ENCODE data around the gene PARP12. TPM values are rescaled to one million over a fixed set of nuclear protein-coding genes. Genes with fewer than 3 reads are reported as not detected.

PARP12 gene
- total RNA-seq, 3 donors from 2014 or later (not counting 1 experiment from before 2014, with no cell fraction given) = 116 to 151 (median 130) TPM

DNA sequence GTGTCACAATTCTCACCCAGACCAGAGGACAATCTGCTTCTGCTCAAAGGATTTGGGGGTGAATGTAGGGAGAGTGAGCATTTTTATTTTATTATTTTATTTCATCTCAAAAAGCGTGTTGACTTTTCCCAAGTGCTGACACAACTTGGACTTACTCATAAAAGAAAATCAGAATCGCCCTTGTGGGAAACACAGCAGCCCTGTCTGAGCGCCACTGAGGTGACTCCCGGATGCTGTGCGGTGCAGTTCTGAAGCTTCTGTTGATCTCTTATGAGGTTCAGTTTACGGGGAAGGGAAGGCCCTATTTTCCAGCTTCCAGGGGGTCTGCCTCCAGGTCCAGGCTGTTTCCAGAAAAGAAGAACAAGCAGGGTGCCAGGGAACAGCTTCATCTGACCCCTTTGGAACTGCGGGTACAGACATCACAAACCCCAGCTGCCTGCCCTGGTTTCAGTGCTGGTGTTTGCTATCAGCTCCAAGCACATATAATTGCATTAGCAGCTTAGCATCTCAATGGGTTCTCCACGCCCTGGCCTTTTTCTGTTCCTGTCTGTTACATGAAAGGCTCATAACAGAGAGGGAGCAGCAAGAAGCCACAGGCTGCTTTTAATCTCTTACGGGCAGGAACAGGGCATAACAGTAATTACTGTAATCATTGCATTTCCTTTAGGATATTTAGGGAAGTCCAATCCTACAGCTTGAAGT, 52.4 kb downstream of the PARP12 start:
- H3K9me3 ChIP-seq (ENCODE audit: control insufficient read depth, insufficient read depth, low read length) = no peaks in the 10 kb centered on the region
- intact Hi-C loops (cut with micrococcal nuclease) = no loop called here
- Mint-ChIP-seq H3K4me1 (no peaks in the 10 kb centered on the region), H3K4me3 (no peak overlapping the region), H3K27me3 (ENCODE audit: low read depth in 2 of 2) (no peaks in the 10 kb centered on the region), H3K9me3 (no peaks in the 10 kb centered on the region), H3K36me3 (peaks cover 7% of the 10 kb centered on the region), H3K27ac (no peak overlapping the region)
- no peaks in the 10 kb centered on the region for H3K36me3 ChIP-seq (ENCODE audit: control insufficient read depth, insufficient read depth, low read length)
- DNase-seq (no peak), ATAC-seq (no peak)
- H3K4me1 ChIP-seq (ENCODE audit: control insufficient read depth, insufficient read depth, low read length) = no peaks in the 10 kb centered on the region
- no peak overlapping the region for H3K27ac ChIP-seq (ENCODE audit: low read length)
- H3K27me3 ChIP-seq (ENCODE audit: control insufficient read depth, insufficient read depth, low read length) = no peaks in the 10 kb centered on the region
- TF ChIP-seq, protein P1, sequence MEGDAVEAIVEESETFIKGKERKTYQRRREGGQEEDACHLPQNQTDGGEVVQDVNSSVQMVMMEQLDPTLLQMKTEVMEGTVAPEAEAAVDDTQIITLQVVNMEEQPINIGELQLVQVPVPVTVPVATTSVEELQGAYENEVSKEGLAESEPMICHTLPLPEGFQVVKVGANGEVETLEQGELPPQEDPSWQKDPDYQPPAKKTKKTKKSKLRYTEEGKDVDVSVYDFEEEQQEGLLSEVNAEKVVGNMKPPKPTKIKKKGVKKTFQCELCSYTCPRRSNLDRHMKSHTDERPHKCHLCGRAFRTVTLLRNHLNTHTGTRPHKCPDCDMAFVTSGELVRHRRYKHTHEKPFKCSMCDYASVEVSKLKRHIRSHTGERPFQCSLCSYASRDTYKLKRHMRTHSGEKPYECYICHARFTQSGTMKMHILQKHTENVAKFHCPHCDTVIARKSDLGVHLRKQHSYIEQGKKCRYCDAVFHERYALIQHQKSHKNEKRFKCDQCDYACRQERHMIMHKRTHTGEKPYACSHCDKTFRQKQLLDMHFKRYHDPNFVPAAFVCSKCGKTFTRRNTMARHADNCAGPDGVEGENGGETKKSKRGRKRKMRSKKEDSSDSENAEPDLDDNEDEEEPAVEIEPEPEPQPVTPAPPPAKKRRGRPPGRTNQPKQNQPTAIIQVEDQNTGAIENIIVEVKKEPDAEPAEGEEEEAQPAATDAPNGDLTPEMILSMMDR (IDR thresholded peaks at IDR 0.05) = no peak
- H3K4me3 ChIP-seq (ENCODE audit: low read length) = no peak overlapping the region
- WGBS (ENCODE audit: insufficient coverage) = 96% methylated on average over 9 of the region's 9 CpGs

- no peak for ATAC-seq
- intact Hi-C loops (cut with micrococcal nuclease) = no loop called here
- Mint-ChIP-seq H3K36me3 (peaks cover 7% of the 10 kb centered on the region), H3K4me3 (no peak overlapping the region), H3K9me3 (no peaks in the 10 kb centered on the region), H3K4me1 (no peaks in the 10 kb centered on the region), H3K27me3 (ENCODE audit: low read depth in 2 of 2) (no peaks in the 10 kb centered on the region), H3K27ac (no peak overlapping the region)
- 84% methylated on average over 11 of the region's 11 CpGs for WGBS (ENCODE audit: insufficient coverage)
- Histone ChIP-seq H3K36me3 (ENCODE audit: control insufficient read depth, insufficient read depth, low read length) (no peaks in the 10 kb centered on the region), H3K9me3 (ENCODE audit: control insufficient read depth, insufficient read depth, low read length) (no peaks in the 10 kb centered on the region), H3K27ac (ENCODE audit: low read length) (no peak overlapping the region), H3K4me3 (ENCODE audit: low read length) (no peak overlapping the region), H3K4me1 (ENCODE audit: control insufficient read depth, insufficient read depth, low read length) (no peaks in the 10 kb centered on the region), H3K27me3 (ENCODE audit: control insufficient read depth, insufficient read depth, low read length) (no peaks in the 10 kb centered on the region)
- TF ChIP-seq, protein P1 (IDR thresholded peaks at IDR 0.05) = no peak
- DNase-seq = no peak
Measured at GRCh38 chr7:140009735-140010134, 53.0 kb downstream of the PARP12 start.

DNA sequence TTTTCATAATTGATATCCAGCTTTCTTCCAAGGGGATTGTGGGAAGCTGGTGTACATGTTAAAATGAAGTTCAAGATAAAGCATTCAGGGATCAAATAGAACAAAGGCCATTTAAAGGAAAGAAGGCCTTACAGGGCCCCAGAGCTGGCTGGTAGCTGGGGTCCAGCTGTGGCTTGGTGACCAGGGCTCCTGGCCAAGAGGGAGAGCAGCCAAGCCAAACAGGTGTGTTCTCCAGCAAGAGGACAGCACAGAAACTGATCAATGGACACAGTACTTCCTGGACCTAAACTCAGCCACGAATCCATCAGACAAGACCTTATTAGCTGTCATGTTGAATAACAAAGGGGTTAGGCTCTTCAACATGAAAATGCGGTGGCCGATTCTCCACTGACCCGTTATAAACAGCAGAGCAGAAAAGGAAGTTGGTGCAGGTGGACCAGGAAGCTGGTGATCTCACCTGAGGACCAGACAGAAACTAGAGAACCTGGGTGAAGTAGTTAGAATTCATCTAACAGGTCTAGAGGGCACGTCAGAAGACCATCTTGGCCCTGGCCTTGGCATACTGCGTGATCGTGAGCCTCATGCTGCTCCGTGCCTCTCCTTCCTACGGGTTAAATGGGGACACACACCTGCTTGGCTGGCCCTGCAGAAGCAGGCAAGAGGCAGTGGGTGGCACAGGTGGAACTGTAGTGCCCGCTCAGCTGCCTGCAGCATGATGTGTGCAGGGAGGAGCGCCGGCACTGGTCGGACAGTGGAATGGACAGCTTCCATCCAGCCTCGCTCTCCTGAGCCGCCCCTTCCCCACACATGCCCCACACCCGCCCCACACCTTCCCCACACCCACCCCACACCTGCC, 53.8 kb downstream of the PARP12 start:
- no peaks in the 10 kb centered on the region for H3K4me1 ChIP-seq (ENCODE audit: control insufficient read depth, insufficient read depth, low read length)
- Mint-ChIP-seq H3K9me3 (no peaks in the 10 kb centered on the region), H3K4me1 (no peaks in the 10 kb centered on the region), H3K4me3 (no peak overlapping the region), H3K36me3 (peaks cover 7% of the 10 kb centered on the region), H3K27me3 (ENCODE audit: low read depth in 2 of 2) (no peaks in the 10 kb centered on the region), H3K27ac (peak overlapping the region in 1 of 2 donors; percentile 40)
- TF ChIP-seq, protein P1 (IDR thresholded peaks at IDR 0.05) = no peak
- no peaks in the 10 kb centered on the region for H3K27me3 ChIP-seq (ENCODE audit: control insufficient read depth, insufficient read depth, low read length)
- intact Hi-C loops (cut with micrococcal nuclease) = no loop called here
- ATAC-seq (no peak), DNase-seq (no peak)
- 96% methylated on average over 16 of the region's 16 CpGs for WGBS (ENCODE audit: insufficient coverage)
- H3K9me3 ChIP-seq (ENCODE audit: control insufficient read depth, insufficient read depth, low read length) = no peaks in the 10 kb centered on the region
- H3K36me3 ChIP-seq (ENCODE audit: control insufficient read depth, insufficient read depth, low read length) = no peaks in the 10 kb centered on the region
- H3K4me3 ChIP-seq (ENCODE audit: low read length) = no peak overlapping the region
- H3K27ac ChIP-seq (ENCODE audit: low read length) = no peak overlapping the region

Measured in natural killer cell (primary cell).